ENCODE data around the gene LECT2.

The LECT2 gene

DNA sequence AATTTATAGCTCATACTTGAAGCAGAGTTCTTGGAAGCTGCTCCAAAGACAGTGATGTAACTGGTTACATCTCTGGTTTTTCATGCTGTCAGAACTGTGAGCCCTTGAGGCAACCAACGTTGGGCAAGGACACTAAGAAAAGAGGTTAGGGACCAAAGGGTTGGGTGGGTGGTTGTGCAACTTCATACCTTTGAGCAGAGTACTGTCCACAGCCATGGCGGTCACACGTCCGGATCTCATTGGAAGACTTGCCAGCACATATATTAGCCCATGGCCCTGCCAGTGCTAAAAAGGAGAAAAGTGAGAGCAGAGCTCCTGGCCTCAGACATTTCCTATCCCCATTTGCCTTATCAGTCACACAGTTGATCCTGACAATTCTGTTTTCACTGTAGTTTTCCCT lies 2.1 kb downstream of the LECT2 start:
- H3K27ac ChIP-seq = no peak overlapping the region
- no peak for TF ChIP-seq ZFX (IDR thresholded peaks at IDR 0.05)
- TF ChIP-seq, protein P1, sequence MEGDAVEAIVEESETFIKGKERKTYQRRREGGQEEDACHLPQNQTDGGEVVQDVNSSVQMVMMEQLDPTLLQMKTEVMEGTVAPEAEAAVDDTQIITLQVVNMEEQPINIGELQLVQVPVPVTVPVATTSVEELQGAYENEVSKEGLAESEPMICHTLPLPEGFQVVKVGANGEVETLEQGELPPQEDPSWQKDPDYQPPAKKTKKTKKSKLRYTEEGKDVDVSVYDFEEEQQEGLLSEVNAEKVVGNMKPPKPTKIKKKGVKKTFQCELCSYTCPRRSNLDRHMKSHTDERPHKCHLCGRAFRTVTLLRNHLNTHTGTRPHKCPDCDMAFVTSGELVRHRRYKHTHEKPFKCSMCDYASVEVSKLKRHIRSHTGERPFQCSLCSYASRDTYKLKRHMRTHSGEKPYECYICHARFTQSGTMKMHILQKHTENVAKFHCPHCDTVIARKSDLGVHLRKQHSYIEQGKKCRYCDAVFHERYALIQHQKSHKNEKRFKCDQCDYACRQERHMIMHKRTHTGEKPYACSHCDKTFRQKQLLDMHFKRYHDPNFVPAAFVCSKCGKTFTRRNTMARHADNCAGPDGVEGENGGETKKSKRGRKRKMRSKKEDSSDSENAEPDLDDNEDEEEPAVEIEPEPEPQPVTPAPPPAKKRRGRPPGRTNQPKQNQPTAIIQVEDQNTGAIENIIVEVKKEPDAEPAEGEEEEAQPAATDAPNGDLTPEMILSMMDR (conservative IDR thresholded peaks at IDR 0.05) = no peak

DNA sequence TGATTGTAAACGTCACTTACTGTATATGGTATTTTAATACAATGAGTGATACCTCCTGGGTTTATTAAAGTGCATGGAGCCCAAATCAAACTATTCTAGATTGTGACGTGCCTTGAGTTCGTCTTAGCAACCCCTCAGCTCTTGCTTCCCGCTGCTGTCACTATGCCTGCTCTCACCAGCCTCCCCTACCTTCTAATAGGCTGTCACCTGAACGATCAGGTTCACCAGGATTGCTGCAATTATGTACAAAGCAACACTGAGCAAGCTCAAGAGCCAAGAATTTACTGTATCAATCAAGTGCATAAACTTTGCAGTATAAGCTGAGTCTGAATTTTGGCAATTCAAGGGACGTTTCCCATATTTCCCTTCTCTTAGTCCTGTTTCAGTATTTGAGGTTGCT lies 3.0 kb downstream of the LECT2 start:
- no peak overlapping the region for H3K27ac ChIP-seq
- no peak for TF ChIP-seq ZFX (IDR thresholded peaks at IDR 0.05)
- TF ChIP-seq, protein P1 (conservative IDR thresholded peaks at IDR 0.05) = no peak

DNA sequence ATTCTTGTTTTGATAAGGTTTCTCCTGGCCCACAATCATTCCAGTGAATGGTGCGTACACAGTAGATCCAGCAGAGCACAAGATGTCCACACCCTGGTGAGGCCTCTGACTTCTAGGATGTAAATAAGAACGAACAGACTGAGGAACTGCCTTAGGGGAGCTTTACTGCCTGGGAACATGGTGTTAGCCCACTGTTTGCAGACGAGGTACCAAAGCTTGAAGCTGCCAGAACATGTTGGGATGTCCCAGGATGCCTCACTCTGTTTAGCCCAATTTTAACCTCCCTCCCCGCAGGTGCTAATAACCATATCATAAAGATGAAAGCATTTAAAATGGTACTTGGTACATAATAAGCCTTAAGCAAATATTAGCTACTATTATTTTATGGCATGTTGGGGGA lies 3.5 kb downstream of the LECT2 start:
- no peak overlapping the region for H3K27ac ChIP-seq
- TF ChIP-seq ZFX (IDR thresholded peaks at IDR 0.05) = no peak
- TF ChIP-seq, protein P1 (conservative IDR thresholded peaks at IDR 0.05) = no peak

DNA sequence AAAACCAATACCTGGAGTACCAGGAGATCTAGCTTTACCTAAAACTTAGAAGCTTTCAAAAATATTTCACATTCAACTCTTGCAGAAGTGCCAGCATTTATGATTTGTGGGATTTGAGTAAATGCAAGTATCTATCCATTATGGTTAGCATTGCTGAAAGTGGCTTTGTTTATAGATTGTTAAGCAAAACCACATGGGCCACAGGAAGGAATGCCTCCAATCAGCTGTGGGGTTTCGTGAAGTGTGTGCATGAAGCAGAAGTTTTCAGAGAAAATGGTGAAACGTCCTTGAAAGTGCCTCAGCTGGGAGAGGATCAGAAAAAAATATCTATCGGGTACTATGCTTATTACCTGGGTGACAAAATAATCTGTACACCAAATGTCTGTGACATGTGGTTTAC lies 4.2 kb downstream of the LECT2 start:
- TF ChIP-seq ZFX (IDR thresholded peaks at IDR 0.05) = no peak
- TF ChIP-seq, protein P1 (conservative IDR thresholded peaks at IDR 0.05) = no peak
- no peak overlapping the region for H3K27ac ChIP-seq

DNA sequence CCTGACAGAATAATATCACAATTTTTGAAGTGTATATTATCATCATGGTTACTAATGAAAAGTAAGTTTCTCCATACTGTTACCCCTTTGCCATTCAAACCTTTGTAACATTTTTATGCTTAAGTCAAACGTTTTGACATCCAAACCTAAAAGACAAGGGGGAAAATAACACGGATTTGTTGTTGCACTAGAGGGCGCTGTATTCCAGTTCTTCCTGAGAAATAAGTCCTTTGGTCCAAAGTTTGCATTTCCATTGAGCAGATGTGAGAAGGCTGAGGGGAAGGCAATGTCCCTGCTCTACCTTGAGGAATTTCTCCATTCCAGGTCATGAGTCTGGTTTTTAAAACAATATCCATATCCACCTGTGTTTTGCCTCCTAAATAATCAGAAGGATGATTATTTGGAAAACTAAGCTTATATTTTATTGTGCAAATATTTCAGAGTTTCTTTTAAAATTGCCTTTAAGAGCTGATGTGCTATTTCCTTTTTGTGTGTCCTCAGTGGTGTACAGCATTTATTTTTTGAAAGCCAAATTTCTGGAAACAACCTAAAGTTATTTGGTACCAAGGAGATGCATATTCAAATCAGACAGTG lies 9.7 kb downstream of the LECT2 start:
- TF ChIP-seq ZFX (IDR thresholded peaks at IDR 0.05) = no peak
- TF ChIP-seq, protein P1 (conservative IDR thresholded peaks at IDR 0.05) = peak; percentile 88
- H3K27ac ChIP-seq = no peak overlapping the region

DNA sequence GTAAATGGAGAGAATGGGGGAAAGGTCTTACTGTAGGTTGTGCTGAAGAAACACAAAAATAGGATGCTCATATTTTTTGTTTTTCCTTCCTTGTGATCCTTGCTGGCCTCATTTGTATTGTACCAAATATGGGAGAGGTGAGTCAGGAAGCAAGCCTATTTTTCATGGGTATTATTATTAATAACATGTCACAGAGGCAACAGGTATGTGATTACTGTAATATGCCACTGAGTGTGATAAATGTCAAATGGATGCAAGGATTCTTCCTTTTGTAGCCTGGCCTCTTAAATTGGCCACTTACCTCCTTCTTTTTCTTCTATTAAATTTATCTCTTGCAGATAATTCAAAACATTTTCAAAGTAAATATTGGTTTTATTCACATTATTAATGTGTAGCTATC lies 10.2 kb downstream of the LECT2 start:
- no peak for TF ChIP-seq ZFX (IDR thresholded peaks at IDR 0.05)
- TF ChIP-seq, protein P1 (conservative IDR thresholded peaks at IDR 0.05) = no peak
- H3K27ac ChIP-seq = no peak overlapping the region

DNA sequence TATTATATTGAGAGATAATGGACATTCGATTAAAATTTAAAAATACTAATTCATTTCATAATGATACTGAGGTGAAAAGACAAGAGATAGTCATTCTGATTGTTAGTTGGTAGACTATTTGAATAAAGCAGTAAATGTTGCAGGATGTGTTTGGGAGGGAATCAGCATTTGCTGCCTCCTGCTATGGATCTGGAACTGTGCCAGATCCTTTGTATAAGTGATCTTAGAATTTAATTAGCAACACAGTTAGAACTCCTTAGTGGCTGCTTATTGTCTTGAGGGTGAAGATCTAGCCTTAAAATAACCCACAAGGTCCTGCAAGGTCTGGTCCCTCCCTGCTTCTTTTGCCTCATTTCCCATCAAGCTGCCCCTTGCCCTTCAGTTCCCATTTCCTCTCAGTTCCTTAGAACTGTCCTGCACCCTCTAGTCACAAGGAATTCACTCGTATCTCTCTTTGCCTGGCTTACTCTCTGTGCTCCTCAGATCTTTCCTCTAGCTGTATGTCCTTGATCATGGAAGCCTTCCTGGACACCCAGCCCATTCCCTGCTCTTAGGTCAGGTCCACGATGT lies 12.5 kb downstream of the LECT2 start:
- H3K27ac ChIP-seq = no peak overlapping the region
- TF ChIP-seq, protein P1 (conservative IDR thresholded peaks at IDR 0.05) = no peak
- TF ChIP-seq ZFX (IDR thresholded peaks at IDR 0.05) = no peak

Measured in C4-2B (cell line).